Embryonic facial prominence (tissue), 1 donor: ENCODE data around the gene CDKAL1.

Source experiments
- DNase-seq: peaks from one replicate; pipeline ENCODE4 v3.0.0-alpha.2; 2016; ENCODE audit errors: extremely low spot score

Gene CDKAL1

DNA sequence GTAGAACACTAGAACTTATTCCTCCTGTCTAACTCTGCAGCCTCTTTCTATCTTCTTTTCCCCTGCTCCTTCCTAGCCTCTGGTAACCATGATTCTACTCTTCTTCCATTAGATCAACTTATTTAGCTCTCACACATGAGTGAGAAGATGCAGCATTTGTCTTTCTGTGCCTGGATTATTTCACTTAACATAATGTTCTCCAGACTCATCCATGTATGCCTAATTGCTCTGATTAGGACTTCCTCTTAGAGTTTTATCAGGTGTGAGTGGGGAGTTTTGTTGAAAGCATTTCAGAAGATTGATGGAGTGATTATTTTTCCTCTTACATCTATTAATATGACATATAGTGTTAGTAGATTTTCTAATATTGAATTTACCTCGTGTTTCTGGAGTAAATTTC lies 140.4 kb downstream of the CDKAL1 start:
- no peak for DNase-seq

DNA sequence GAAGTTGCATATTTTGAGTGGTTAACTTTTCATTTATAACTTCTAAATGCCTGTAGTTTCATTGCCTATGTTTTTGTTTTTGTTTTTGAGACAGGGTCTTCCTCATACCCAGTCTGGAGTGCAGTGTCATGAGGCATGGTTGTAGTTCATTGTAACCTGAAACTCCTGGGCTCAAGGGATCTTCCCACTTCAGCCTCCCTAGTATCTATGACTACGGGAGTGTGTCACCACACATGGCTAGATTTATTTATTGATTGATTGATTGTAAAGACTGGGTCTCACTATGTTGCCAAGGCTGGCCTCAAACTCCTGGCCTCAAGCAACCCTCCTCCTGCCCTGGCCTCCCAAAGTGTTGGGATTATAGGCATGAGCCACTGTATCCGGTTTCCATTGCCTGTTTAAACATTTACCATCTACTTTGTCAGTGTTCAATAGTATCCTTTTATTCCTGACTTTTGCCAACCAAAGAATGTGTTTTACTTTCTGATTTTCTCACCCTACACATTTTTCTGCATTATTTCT lies 144.6 kb downstream of the CDKAL1 start:
- no peak for DNase-seq

DNA sequence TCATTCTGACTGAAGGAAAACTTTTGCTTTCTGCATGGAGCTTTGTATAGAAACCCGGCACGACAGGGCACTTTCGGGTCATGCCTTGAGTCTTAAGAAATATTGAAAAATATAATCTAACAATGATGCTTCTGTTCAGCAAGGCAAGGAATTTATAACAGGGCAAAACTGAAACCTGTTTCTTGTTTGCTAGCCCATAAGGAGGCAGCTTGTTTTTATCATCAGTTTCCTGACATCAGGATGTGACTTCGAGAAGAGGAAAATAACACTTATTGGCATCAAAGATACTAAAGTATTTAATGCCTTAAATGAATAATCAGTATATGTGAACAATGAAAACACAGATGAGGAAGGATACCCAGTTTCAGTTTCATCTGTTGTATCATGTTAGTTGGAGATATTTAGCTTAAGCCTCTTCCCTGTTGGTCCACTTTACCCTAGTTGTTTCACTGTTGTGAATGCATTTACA lies 146.5 kb downstream of the CDKAL1 start:
- DNase-seq = no peak

DNA sequence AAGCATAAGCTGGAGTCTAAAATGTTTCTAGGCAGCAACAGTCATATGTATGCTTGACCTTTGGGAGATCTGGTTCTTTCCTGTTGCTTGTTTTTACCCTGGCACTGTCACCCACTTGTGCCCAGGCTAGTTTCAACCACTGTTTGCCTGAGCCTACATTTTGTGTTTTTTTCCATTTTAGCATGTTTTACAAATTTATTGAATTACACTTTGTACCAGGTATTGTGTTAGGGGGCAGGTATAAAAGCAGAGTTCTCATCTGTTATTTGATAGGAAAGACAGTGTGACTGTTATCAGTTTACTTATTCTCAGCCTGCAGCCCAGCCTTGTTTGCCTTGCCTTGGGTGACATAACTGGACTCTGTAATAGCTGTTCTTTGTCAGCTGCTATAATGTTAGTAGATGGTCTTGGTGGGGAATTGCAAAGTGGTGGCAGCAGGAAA lies 147.0 kb downstream of the CDKAL1 start:
- no peak for DNase-seq

DNA sequence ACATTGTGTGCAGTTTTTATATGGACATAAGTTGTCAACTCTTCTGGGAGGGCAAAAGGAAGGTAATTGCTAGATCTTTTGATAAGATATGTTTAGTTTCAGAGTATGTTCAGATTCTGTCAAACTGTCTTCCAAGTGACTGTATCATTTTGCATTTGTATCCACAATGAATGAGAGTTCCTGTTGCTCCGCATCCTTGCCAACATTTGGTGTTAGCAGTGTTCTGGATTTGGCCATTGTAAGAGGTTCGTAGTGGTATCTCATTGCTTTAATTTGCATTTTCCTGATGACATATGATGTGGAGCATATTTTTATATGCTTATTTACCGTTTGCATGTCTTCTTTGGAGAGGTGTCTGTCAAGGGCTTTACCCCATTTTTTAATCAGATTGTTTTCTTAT lies 150.2 kb downstream of the CDKAL1 start:
- DNase-seq = no peak

DNA sequence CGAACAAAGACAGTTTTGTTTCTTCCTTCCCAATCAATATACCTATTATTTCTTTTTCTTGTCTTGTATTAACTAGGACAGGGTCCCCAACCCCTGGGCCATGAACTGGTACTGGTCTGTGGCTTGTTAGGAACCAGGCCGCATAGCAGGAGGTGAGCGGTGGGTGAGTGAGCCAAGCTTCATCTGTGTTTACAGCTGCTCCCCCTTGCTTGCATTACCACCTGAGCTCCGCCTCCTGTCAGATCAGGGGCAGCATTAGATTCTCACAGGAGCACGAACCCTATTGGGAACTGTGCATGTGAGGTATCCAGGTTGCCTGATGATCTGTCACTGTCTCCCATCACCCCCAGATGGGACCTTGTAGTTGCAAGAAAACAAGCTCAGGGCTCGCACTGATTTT lies 151.9 kb downstream of the CDKAL1 start:
- DNase-seq = no peak

DNA sequence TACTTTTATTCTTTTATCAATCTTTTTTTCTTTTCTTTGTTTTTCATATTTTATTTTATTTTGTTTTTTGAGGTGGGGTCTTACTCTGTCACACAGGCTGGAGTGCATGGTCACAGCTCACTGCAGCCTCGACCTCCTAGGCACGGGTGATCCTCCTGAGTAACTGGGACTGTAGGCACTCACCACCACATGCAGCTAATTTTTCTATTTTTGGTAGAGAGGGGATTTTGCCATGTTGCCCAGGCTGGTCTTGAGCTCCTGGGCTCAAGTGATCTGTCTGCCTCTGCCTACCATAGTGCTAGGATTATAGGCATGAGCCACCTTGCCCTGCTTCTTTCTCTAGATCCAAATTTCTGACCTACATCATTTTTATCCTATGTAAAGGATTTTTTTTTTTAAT lies 153.2 kb downstream of the CDKAL1 start:
- DNase-seq = no peak

DNA sequence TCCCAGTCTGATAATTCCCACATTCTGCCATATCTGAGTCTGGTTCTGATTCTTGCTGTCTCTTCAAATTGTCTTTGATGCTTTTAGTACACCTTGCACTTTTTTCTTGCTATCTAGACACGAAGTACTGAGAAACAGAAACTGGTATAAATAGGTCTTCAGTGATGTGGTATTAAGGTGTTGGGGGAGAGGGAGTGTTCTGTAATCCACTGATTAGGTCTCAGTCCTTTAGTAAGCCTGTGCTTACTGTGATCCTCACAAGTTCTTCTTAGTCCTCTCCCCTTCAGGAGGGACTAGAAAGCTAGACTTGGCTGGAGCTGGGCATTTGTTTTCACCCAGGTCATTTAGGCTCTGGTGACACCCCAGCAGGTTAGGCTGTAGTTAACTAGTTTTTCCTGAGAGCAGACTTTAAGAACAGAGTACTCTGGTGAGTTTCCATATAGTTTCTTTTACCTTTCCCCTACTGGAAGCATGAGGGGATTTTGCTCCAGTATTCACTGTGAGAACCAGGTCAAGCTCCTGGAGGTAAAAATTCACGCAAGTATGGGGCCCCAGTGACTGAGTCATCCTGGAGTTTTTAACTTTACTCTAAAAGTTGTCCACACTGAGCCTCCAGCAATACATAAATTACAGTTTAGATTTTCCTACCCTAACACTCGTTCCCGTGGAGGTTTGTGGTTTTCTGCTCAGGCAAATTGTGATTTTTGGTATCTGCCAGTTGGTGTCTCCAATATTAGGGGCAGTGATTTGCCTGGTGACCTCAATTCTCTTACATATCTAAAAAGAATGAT lies 154.6 kb downstream of the CDKAL1 start:
- DNase-seq = no peak

DNA sequence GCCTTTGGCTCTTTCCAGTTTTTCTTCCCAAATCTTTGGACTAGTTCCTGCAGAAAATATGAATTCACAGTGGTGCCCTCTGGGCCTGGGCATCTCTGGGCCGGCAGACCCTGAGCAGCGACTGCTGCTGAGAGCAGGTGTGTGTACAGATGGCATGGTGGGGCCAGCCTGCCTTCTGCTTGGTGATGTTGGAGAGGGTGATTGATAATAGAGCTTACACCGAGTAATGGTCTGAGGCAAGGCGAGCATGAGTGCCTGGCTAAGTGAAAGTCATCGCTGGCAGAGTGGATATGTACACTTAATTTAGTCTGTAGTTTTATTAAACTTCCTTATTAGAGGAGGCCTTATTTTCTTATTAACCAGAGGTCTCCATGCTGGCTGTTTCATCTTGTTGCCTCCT lies 156.9 kb downstream of the CDKAL1 start:
- DNase-seq = no peak

DNA sequence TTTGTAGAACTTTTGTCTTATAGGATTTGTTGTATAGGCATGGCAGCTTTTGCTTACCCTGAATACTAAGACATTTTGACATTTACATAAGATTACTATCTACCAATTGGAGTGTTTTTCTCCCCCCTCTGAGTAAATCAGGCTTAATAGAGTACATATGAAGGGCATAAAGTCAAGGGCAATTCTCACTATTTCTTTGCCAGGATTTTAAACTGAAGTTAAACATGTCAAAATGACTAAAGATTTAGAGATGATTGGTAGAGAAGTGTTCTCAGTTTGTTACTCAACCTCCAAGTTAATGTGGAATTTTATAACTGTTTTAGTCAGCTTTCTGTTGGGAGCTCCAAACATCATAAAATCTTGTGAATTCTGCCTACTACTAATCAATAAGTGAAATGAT lies 157.8 kb downstream of the CDKAL1 start:
- no peak for DNase-seq

DNA sequence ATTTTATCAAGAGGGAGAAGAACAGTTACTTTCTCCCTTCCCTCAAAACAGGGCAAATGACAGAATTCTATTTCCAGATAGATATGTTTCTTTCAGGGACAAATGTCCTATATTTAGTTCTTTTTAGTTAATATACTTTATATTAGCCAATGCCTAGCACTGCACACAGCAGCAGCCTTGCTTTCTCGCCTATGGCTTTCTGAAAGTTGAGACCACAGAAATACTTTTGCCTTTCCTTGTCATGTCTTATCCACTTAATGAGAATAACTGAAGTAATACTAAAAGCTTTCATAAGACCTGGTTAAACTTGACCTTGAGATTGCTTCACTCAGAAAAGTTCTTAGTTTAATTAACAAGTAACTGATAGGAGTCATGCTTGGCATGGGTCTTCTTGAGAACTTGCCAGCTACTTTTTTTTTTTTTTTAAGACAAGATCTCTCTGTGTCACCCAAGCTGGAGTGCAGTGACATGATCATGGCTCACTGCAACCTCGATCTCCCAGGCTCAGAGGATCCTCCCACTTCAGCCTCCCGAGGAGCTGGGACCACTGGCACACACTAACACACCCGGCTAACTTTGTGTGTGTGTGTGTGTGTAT lies 159.3 kb downstream of the CDKAL1 start:
- DNase-seq = no peak

DNA sequence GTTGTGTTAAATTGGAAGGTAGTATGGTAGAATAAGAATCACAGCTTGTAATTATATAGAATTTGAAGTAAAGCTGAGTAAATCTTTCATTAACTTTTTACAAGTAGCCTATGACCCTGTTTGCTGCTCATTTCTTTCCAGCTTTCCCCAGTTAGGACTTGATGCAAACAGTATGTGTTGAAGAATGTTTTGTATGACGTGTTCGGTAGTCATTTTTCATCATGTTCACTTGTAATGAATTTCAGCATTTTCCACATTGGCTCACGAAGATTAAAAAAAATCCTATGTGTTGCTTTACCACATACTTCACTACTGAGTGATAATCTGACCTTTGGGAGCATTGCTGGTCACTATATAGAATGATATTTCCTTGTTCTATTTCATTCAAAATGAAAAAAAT lies 162.4 kb downstream of the CDKAL1 start:
- DNase-seq = no peak

DNA sequence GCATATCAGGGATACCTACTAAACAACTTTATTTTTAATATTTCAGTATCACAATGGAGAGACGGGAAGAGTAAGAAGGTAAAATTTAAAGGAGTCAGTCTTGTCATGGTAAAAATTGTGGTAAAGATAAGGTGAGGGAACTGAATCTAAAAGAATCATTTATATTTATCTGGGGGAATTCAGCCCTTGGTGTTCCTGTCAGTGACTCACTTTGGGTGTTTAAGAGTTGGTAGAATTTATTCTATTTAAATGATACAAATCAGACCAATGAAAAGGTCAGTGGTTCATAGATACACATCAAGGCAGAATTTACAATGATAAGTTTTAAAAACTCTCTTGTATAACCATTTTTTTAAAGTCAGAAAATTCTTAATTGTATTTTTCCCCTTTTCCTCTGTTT lies 164.4 kb downstream of the CDKAL1 start:
- no peak for DNase-seq

DNA sequence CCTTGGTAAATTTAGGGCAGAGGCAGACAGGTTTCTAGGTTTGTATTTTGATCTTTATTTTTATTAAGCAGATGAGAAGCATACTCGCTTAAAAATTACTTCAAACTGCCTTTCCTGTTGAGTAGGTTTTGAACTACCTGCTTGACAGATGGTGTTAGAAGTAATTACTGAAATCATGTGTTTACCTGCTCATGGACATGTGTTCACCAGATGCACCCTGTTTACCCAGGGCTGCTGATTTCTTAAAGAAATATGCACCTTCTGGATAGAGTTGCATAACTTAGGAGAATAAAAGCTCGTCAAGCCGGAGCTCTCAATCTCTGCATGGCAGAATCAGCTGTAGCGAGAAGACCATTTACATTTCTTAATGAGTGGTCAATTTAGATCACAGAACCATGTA lies 165.1 kb downstream of the CDKAL1 start:
- no peak for DNase-seq

DNA sequence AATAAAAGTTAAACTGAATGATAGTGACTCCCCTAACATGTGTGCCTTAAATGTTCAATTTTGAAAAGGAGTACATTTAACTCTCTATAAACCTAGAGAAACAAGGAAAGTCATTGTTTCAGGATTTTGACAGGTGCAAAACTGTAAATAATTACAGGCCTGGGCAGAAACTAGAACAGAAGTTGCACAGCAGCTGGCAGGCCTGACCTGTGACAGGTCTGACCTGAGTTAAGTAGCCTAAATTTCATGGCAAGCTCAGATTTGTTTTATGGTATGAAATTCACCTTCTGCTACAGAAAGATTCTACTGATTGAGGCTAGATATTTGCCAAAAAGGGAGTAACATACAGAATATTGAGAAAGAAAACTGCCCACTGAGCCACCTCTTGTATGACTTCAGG lies 166.1 kb downstream of the CDKAL1 start:
- DNase-seq = no peak

DNA sequence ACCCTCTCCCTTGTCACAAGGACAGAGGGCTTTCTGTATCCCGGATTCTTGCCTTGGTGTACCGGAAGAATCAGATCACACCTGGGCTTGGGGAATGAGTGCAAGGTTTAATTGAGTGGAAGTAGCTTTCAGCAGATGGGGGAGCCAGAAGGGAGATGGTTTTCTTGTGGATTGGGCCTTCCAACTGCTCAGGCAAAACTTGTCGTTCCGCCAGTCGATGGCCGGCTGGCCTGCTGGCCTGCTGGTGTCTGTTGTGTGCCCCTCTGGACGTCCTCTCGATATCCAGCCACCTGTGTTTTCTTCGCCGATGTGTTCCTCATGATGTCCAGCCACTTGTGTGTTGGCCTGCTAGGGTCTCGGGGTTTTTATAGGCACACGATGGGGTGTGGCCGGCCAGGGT lies 168.1 kb downstream of the CDKAL1 start:
- no peak for DNase-seq

DNA sequence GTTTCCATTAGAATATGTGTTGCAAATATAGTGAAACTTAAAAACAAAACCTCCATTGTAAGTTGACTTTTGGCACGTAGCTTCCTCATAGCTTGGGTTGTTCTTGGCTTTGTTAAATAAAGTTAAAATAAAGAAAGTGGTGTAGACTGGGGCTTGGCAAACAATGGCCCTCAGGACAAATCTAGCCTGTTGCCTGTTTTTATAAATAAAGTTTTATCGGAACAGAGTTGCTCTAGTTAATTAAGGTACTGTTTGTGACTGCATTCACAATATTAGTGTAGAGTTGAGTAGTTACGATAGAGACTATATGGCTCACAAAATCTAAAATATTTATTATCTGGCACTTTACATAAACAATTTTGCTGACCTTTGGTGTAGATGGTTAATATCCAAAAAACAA lies 168.8 kb downstream of the CDKAL1 start:
- DNase-seq = no peak

DNA sequence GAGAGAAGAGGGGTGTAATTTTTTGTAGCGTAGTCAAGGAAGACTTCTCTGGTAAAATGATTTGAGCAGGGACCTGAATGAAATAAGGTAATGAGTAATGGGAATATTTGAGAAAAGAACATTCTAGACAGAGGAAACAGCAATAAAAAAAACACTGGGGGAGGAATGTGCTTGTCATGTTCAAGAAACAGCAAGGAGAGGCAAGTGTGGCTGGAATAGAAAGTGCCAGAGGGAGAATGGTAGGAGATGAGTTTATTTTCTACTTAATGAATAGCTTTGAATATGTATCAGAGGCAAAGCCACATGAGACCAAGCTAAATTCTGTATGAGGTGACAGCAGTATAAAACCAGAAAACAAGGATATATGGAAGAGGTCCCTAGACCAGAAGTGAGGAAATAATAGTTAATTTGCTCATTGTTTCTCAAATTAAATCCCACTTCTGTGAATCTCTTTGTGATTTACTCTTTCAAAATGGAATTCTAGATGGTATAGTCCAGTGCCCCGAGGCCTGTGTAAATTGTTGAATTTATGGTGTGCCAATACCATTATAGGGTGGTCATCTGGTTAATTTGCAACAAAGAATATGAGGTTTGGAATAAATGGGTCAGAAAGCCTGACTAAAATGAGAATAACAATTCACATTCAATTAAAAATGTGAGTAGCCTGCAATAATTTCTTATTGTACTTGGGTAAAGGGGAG lies 170.2 kb downstream of the CDKAL1 start:
- no peak for DNase-seq

DNA sequence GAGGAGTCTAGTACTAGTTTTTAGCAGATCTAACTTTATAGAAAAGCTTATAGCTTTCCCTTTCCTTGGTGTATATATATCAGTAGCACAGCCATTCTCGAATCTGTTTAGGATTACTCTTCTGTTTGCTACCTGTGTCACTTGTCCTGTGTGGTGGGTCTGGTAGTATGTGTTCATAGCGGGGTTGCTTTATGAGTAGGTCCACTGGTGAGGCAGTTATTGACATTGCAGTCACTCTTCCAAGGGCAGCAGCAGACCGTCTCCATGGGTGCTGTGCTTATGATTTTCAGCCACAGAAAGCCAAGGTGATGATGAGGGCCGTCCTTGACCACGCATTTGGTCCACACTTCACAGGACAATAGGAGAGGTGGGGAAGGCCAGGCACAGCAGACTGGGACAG lies 171.5 kb downstream of the CDKAL1 start:
- DNase-seq = no peak

DNA sequence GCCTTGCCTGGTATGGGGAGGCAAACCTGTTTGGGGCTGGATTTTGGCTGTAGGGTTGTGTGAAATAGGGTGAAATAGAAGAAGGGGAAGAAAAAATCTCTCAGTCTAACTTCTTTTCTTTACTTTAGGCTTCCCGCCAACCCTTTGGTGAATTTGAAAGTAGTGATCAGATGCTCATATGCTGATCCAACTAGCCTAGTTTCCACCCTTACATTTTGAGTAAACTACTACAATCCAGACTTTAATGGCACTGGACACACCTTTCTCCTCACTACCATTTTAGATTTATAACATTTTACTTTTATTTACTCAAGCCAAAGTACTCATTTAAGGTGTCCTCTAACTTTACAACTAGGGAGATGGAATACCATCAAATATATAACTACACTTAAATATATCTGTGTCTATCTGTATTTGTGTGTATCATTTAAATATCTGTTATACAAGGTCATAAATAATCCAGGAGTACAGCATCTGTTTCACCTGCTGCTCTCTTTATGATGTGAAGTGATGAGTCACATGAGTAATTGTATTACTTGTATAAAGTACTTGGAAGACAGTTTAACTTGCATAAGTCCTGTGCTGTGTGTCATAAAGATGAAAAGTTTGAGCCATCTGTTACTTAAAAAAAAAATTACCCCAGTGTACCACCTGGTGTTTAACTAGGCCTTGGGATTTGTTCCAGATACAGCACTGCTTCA lies 172.1 kb downstream of the CDKAL1 start:
- DNase-seq = no peak

DNA sequence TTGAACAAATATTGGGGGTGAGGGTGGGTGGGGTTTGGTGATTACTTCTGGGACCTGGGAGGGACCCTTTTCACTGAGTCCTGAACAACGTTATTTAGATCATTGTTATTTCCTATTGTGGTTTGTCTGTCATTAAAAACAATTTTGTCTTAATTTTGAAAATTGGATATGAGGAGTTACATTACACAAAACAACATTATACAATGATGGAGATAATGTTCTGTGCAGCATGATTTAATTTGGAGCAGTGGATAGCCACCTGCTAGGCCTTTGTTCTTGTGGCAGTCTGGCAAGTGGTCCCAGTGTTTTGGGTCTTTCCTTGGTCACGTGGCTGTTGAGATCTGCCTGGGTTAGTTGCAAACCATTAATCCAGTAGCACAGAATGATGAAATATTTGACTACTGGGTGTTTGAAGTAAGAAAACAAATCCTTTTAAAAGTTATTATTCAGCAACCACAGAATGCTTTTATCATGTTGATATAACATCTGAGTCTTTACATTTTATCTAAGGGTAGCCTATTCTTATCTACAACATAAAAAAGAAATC lies 172.8 kb downstream of the CDKAL1 start:
- no peak for DNase-seq

DNA sequence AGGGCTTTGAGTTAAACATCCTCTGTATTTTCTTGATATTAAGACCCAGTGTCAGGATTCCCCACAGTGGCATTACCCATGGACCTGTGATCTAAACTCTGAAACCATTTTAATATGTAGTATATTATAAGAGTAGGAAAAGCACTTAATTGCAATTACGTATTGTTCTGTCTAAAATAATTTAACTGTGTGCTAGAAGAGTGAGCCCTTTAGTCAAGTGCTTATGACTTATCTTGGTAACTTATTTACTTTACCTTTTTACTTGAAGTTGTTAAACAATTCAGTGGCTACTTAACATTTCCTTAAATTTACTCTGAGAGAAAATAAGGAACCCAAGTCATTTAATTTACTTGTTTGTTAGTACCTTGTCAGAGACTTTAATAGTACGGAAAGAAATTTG lies 173.6 kb downstream of the CDKAL1 start:
- DNase-seq = no peak
